SK-N-SH treated with all-trans-retinoic acid at 6 μM for 48 hours (cell line): ENCODE measurements around the gene KCNMA1.

Experiments
- ATAC-seq: fragments of 200-7000 bp; cut with Tn5 transposase; 3 replicates; pipeline ENCODE4 v1.9.1; 2020; ENCODE audit warnings: mild to moderate bottlenecking, moderate library complexity
- BACH2 ChIP-seq: fragments of 250-450 bp; sonication (Bioruptor Pico); IDR thresholded peaks from 2 replicates; pipeline ENCODE4 v1.9.0; 2021; ENCODE audit warnings: mild to moderate bottlenecking, borderline replicate concordance
- CSDC2 ChIP-seq: fragments of 250-450 bp; sonication (Bioruptor Pico); IDR thresholded peaks from 2 replicates; pipeline ENCODE4 v1.5.0; 2020; ENCODE audit warnings: mild to moderate bottlenecking, moderate library complexity
- GLIS3 ChIP-seq: fragments of 250-450 bp; sonication (Bioruptor Pico); IDR thresholded peaks from 2 replicates; pipeline ENCODE4 v1.5.0; 2020; ENCODE audit warnings: mild to moderate bottlenecking, moderate library complexity
- ISL1 ChIP-seq: fragments of 250-450 bp; sonication (Bioruptor Pico); IDR thresholded peaks from 2 replicates; pipeline ENCODE4 v2.1.2; 2022; ENCODE audit warnings: mild to moderate bottlenecking, moderate library complexity
- OSR1 ChIP-seq: fragments of 250-450 bp; sonication (Bioruptor Pico); IDR thresholded peaks from 2 replicates; pipeline ENCODE4 v1.8.0; 2022; ENCODE audit warnings: moderate library complexity, mild to moderate bottlenecking, inconsistent platforms
- POU6F1 ChIP-seq: fragments of 250-450 bp; sonication (Bioruptor Pico); IDR thresholded peaks from 2 replicates; pipeline ENCODE4 v1.8.0; 2021; ENCODE audit warnings: low read depth, mild to moderate bottlenecking, moderate library complexity, borderline replicate concordance
- PPARA ChIP-seq: fragments of 250-450 bp; sonication (Bioruptor Pico); IDR thresholded peaks from 2 replicates; pipeline ENCODE4 v1.5.0; 2020; ENCODE audit warnings: mild to moderate bottlenecking, borderline replicate concordance
- RARB ChIP-seq: fragments of 250-450 bp; sonication (Bioruptor Pico); IDR thresholded peaks from 2 replicates; pipeline ENCODE4 v1.8.0; 2021; ENCODE audit warnings: mild to moderate bottlenecking, moderate library complexity
- SNAI2 ChIP-seq: fragments of 250-450 bp; sonication (Bioruptor Pico); IDR thresholded peaks from 2 replicates; pipeline ENCODE4 v1.5.0; 2020; ENCODE audit warnings: mild to moderate bottlenecking, moderate library complexity
- TOX ChIP-seq: fragments of 250-450 bp; sonication (Bioruptor Pico); IDR thresholded peaks from 2 replicates; pipeline ENCODE4 v1.8.0; 2021; ENCODE audit warnings: mild to moderate bottlenecking, moderate library complexity, borderline replicate concordance
- TSHZ2 ChIP-seq: fragments of 250-450 bp; sonication (Bioruptor Pico); IDR thresholded peaks from 2 replicates; pipeline ENCODE4 v1.5.0; 2020; ENCODE audit warnings: mild to moderate bottlenecking, moderate library complexity
- ZC3H10 ChIP-seq: fragments of 250-450 bp; sonication (Bioruptor Pico); IDR thresholded peaks from 2 replicates; pipeline ENCODE4 v1.5.1; 2021; ENCODE audit warnings: mild to moderate bottlenecking, moderate library complexity
- ZFP3 ChIP-seq: fragments of 250-450 bp; sonication (Bioruptor Pico); IDR thresholded peaks from 2 replicates; pipeline ENCODE4 v1.5.0; 2020; ENCODE audit warnings: mild to moderate bottlenecking, moderate library complexity
- ZFP30 ChIP-seq: fragments of 450-650 bp; formaldehyde crosslinking; IDR thresholded peaks from 2 replicates; pipeline ENCODE4 v1.5.0; 2022; ENCODE audit warnings: mild to moderate bottlenecking, moderate library complexity
- ZNF565 ChIP-seq: fragments of 450-650 bp; formaldehyde crosslinking; conservative IDR thresholded peaks from 2 replicates; pipeline ENCODE4 v1.5.0; 2020; ENCODE audit warnings: low read depth, mild to moderate bottlenecking, moderate library complexity
- ZNF8 ChIP-seq: fragments of 450-650 bp; formaldehyde crosslinking; IDR thresholded peaks from 2 replicates; pipeline ENCODE4 v1.5.0; 2020; ENCODE audit warnings: mild to moderate bottlenecking, moderate library complexity
- TF ChIP-seq, protein P1 (sequence below): fragments of 250-450 bp; sonication (Bioruptor Pico); IDR thresholded peaks from 2 replicates; pipeline ENCODE4 v1.8.0; 2020; ENCODE audit warnings: mild to moderate bottlenecking, moderate library complexity, borderline replicate concordance
- TF ChIP-seq, protein P2 (sequence below): fragments of 250-450 bp; sonication (Bioruptor Pico); IDR thresholded peaks from 2 replicates; pipeline ENCODE4 v1.5.1; 2020; ENCODE audit warnings: low read depth, mild to moderate bottlenecking, moderate library complexity

The KCNMA1 gene

GRCh38 chr10:77248104-77248790, 389.4 kb downstream of the KCNMA1 start (continued):
- TF ChIP-seq POU6F1 (CRISPR knock-in tag): no peak
- no peak for TF ChIP-seq ISL1 (CRISPR knock-in tag)
- TF ChIP-seq RARB (CRISPR knock-in tag): no peak
- TF ChIP-seq GLIS3: no peak
- no peak for TF ChIP-seq ZFP30 (CRISPR knock-in tag)
- TF ChIP-seq BACH2 (CRISPR knock-in tag): no peak

GRCh38 chr10:77247031-77247990, 390.3 kb downstream of the KCNMA1 start:
- no peak for ATAC-seq
- no peak for TF ChIP-seq OSR1 (CRISPR knock-in tag)
- no peak for TF ChIP-seq TSHZ2
- TF ChIP-seq, protein P1, sequence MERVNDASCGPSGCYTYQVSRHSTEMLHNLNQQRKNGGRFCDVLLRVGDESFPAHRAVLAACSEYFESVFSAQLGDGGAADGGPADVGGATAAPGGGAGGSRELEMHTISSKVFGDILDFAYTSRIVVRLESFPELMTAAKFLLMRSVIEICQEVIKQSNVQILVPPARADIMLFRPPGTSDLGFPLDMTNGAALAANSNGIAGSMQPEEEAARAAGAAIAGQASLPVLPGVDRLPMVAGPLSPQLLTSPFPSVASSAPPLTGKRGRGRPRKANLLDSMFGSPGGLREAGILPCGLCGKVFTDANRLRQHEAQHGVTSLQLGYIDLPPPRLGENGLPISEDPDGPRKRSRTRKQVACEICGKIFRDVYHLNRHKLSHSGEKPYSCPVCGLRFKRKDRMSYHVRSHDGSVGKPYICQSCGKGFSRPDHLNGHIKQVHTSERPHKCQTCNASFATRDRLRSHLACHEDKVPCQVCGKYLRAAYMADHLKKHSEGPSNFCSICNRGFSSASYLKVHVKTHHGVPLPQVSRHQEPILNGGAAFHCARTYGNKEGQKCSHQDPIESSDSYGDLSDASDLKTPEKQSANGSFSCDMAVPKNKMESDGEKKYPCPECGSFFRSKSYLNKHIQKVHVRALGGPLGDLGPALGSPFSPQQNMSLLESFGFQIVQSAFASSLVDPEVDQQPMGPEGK (CRISPR knock-in tag): no peak
- TF ChIP-seq ZNF8 (CRISPR knock-in tag): no peak
- TF ChIP-seq BACH2 (CRISPR knock-in tag): no peak
- TF ChIP-seq TOX (CRISPR knock-in tag): no peak
- TF ChIP-seq, protein P2, sequence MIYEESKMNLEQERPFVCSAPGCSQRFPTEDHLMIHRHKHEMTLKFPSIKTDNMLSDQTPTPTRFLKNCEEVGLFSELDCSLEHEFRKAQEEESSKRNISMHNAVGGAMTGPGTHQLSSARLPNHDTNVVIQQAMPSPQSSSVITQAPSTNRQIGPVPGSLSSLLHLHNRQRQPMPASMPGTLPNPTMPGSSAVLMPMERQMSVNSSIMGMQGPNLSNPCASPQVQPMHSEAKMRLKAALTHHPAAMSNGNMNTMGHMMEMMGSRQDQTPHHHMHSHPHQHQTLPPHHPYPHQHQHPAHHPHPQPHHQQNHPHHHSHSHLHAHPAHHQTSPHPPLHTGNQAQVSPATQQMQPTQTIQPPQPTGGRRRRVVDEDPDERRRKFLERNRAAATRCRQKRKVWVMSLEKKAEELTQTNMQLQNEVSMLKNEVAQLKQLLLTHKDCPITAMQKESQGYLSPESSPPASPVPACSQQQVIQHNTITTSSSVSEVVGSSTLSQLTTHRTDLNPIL (CRISPR knock-in tag): no peak
- no peak for TF ChIP-seq RARB (CRISPR knock-in tag)
- TF ChIP-seq GLIS3: no peak
- TF ChIP-seq SNAI2 (CRISPR knock-in tag): no peak
- TF ChIP-seq CSDC2 (CRISPR knock-in tag): no peak
- TF ChIP-seq ZFP3 (CRISPR knock-in tag): no peak
- no peak for TF ChIP-seq ZNF565 (CRISPR knock-in tag)
- TF ChIP-seq ZFP30 (CRISPR knock-in tag): no peak
- TF ChIP-seq PPARA (CRISPR knock-in tag): no peak

- TF ChIP-seq TOX (CRISPR knock-in tag) (no peak), SNAI2 (CRISPR knock-in tag) (no peak), ZC3H10 (CRISPR knock-in tag) (no peak), BACH2 (CRISPR knock-in tag) (no peak), TSHZ2 (no peak), ZNF8 (CRISPR knock-in tag) (no peak), RARB (CRISPR knock-in tag) (no peak), CSDC2 (CRISPR knock-in tag) (no peak), POU6F1 (CRISPR knock-in tag) (no peak), ZNF565 (CRISPR knock-in tag) (no peak), ISL1 (CRISPR knock-in tag) (no peak), ZFP3 (CRISPR knock-in tag) (no peak)
- TF ChIP-seq, protein P2 (CRISPR knock-in tag): no peak
- no peak for ATAC-seq
Measured at GRCh38 chr10:77245953-77246352, 391.7 kb downstream of the KCNMA1 start.
